OCI-LY1 (cell line): ENCODE results near the gene TCF19.

Source experiments
- EZH2 ChIP-seq: fragments of 200-600 bp; sonication (generic), shearing (Covaris generic); IDR thresholded peaks from 2 replicates; pipeline ENCODE4 v1.8.0; 2017; ENCODE audit warnings: borderline replicate concordance, mixed run types, mild to moderate bottlenecking, antibody characterized with exemption, low read length, moderate library complexity, mixed read lengths
- TF ChIP-seq, protein P1 (sequence below): fragments of 200-600 bp; sonication (generic), shearing (Covaris generic); IDR thresholded peaks from 2 replicates; pipeline ENCODE4 v1.5.1; 2017; ENCODE audit warnings: mild to moderate bottlenecking, antibody characterized with exemption, low read length, moderate library complexity, mixed read lengths

DNA sequence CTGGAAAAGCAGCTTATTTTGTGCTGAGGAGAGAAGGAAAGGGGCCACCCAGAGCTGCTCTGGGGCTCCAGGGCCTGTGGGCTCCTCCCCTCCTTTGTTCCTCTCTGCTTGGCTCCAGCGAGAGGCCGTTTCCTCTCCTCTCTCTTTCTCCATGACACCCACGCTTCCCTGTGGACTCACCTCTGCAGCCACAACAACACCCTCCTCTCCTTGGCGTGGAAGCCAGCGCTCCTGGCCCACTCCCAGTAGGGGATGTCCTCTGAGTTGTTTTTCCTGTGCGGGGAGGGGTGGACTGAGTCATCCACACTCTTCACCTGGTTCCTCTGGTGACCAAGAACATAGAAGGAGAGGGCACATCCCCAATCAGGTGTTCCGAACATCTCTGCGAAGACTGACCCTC is 33.2 kb upstream of the TCF19 start:
- TF ChIP-seq, protein P1, sequence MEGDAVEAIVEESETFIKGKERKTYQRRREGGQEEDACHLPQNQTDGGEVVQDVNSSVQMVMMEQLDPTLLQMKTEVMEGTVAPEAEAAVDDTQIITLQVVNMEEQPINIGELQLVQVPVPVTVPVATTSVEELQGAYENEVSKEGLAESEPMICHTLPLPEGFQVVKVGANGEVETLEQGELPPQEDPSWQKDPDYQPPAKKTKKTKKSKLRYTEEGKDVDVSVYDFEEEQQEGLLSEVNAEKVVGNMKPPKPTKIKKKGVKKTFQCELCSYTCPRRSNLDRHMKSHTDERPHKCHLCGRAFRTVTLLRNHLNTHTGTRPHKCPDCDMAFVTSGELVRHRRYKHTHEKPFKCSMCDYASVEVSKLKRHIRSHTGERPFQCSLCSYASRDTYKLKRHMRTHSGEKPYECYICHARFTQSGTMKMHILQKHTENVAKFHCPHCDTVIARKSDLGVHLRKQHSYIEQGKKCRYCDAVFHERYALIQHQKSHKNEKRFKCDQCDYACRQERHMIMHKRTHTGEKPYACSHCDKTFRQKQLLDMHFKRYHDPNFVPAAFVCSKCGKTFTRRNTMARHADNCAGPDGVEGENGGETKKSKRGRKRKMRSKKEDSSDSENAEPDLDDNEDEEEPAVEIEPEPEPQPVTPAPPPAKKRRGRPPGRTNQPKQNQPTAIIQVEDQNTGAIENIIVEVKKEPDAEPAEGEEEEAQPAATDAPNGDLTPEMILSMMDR: no peak
- no peak for TF ChIP-seq EZH2
